HCT116 (cell line): ENCODE data around the gene ADD3. TPM values are rescaled to one million over a fixed set of nuclear protein-coding genes. Genes with fewer than 3 reads are reported as not detected.

Experiments
- ATAC-seq: fragments of 200-7000 bp; cut with Tn5 transposase; 2 replicates; pipeline ENCODE4 v1.9.1; 2020; ENCODE audit warnings: mild to moderate bottlenecking, moderate library complexity
- BruUV-seq: library from RNA; stranded (reverse); fragments of 400-500 nt; replicated peaks from 2 replicates; lab custom pipeline; 2021; lab: Mats Ljungman, UMichigan
- CTCF ChIA-PET: fragments of 300-600 bp; sonication (Branson Sonifier 250); formaldehyde crosslinking; loops from one replicate; lab custom pipeline; 2021; ENCODE audit warnings: antibody characterized with exemption; lab: Charles Lee
- POLR2A ChIA-PET: fragments of 300-600, 350-600 bp; sonication (Branson Sonifier 250); formaldehyde crosslinking; loops from one replicate; lab custom pipeline; 2021; ENCODE audit warnings: antibody characterized with exemption; lab: Charles Lee
- RAD21 ChIA-PET, 2 experiments: fragments of 300-600 bp; sonication (Branson Sonifier 250); formaldehyde crosslinking; loops; one replicate each; lab custom pipeline; 2023; ENCODE audit warnings: low total read pairs in 2 of 2; ENCODE audit not compliant: uncharacterized antibody in 2 of 2, unreplicated experiment in 2 of 2, low non-redundant PET in 1 of 2; lab: Charles Lee
- DNase-seq: peaks from one replicate; pipeline ENCODE4 v3.0.0-alpha.2; 2010; ENCODE audit warnings: low read depth, low spot score
- H2AFZ ChIP-seq: fragments of 200-600 bp; shearing (Covaris generic), sonication (generic); 2 replicates; pipeline ENCODE4 v1.6.1; 2017; ENCODE audit warnings: low read depth, mixed run types, mixed read lengths, antibody characterized with exemption, low read length; ENCODE audit not compliant: poor library complexity, severe bottlenecking
- H3K27ac ChIP-seq: 2 replicates; pipeline ENCODE4 v1.5.1; 2012; ENCODE audit warnings: low read depth, low read length
- H3K27me3 ChIP-seq: fragments of 200-600 bp; sonication (generic); 2 replicates; pipeline ENCODE4 v1.6.1; 2016; ENCODE audit warnings: mixed run types, low read length, mixed read lengths; ENCODE audit not compliant: insufficient read depth
- H3K36me3 ChIP-seq, 2 experiments: fragments of 200-500 bp in 1 of 2; fragments of 200-600 bp in 1 of 2; sonication (Bioruptor generic) in 1 of 2; sonication (generic) in 1 of 2; 2 replicates each; pipeline versions ENCODE4 v1.5.1 to v1.6.1; 2014 to 2016; ENCODE audit warnings: low read length in 2 of 2, inconsistent platforms in 1 of 2, mixed read lengths in 1 of 2, mixed run types in 1 of 2; ENCODE audit not compliant: insufficient read depth in 2 of 2, control insufficient read depth in 1 of 2
- H3K4me1 ChIP-seq, 2 experiments: fragments of 200-600 bp in 1 of 2; sonication (generic) in 1 of 2; 2 replicates each; pipeline versions ENCODE4 v1.5.1 to v1.6.1; 2012 to 2017; ENCODE audit warnings: low read length in 2 of 2, inconsistent platforms in 1 of 2, mild to moderate bottlenecking in 1 of 2, mixed read lengths in 1 of 2, mixed run types in 1 of 2, moderate library complexity in 1 of 2; ENCODE audit not compliant: insufficient read depth in 2 of 2, control insufficient read depth in 1 of 2
- H3K4me2 ChIP-seq: fragments of 200-600 bp; sonication (generic); 2 replicates; pipeline ENCODE4 v1.6.1; 2017; ENCODE audit warnings: mixed run types, low read length, mixed read lengths
- H3K4me3 ChIP-seq, 2 experiments: fragments of 200-600 bp in 1 of 2; sonication (generic) in 1 of 2; replicated peaks in 1 of 2; 2 replicates each; pipeline ENCODE4 v1.5.1; 2011 to 2016; ENCODE audit warnings: low read length in 2 of 2, control low read depth in 1 of 2, low read depth in 1 of 2, mild to moderate bottlenecking in 1 of 2, mixed read lengths in 1 of 2, mixed run types in 1 of 2
- H3K79me2 ChIP-seq: fragments of 200-600 bp; sonication (generic); 2 replicates; pipeline ENCODE4 v1.6.1; 2017; ENCODE audit warnings: mild to moderate bottlenecking, mixed run types, low read length, moderate library complexity, mixed read lengths; ENCODE audit not compliant: insufficient read depth
- H3K9ac ChIP-seq: fragments of 200-600 bp; sonication (generic); 2 replicates; pipeline ENCODE4 v1.6.1; 2016; ENCODE audit warnings: low read length, mixed read lengths
- H3K9me2 ChIP-seq: fragments of 200-600 bp; sonication (generic), shearing (Covaris generic); 2 replicates; pipeline ENCODE4 v1.6.1; 2017; ENCODE audit warnings: mixed run types, mild to moderate bottlenecking, moderate library complexity; ENCODE audit not compliant: insufficient read depth
- H3K9me3 ChIP-seq, 2 experiments: fragments of 200-500 bp in 1 of 2; fragments of 200-600 bp in 1 of 2; sonication (Bioruptor generic) in 1 of 2; sonication (generic) in 1 of 2; 2 replicates each; pipeline ENCODE4 v1.6.1; 2014 to 2017; ENCODE audit warnings: low read length in 2 of 2, mixed read lengths in 2 of 2, inconsistent platforms in 1 of 2, low read depth in 1 of 2, mild to moderate bottlenecking in 1 of 2, mixed run types in 1 of 2, moderate library complexity in 1 of 2; ENCODE audit not compliant: control insufficient read depth in 1 of 2, insufficient read depth in 1 of 2
- H4K20me1 ChIP-seq: fragments of 200-600 bp; sonication (generic), shearing (Covaris generic); 2 replicates; pipeline ENCODE4 v1.6.1; 2017; ENCODE audit warnings: mixed run types, mild to moderate bottlenecking, moderate library complexity; ENCODE audit not compliant: insufficient read depth
- ATF3 ChIP-seq: IDR thresholded peaks from 2 replicates; pipeline ENCODE4 v1.6.1; 2012
- CBX3 ChIP-seq: IDR thresholded peaks from 2 replicates; pipeline ENCODE4 v1.6.1; 2012; ENCODE audit warnings: low read depth
- CEBPB ChIP-seq: IDR thresholded peaks from 2 replicates; pipeline ENCODE4 v1.6.1; 2012; ENCODE audit warnings: low read depth
- CTCF ChIP-seq, 3 experiments: fragments of 200-600 bp in 1 of 3; sonication (generic) in 1 of 3; IDR thresholded peaks in 2 of 3; conservative IDR thresholded peaks in 1 of 3; 2 replicates each; pipeline ENCODE4 v1.5.1; 2012 to 2017; ENCODE audit warnings: low read depth in 2 of 3, low read length in 2 of 3, antibody characterized with exemption in 1 of 3, borderline replicate concordance in 1 of 3, control low read depth in 1 of 3, mild to moderate bottlenecking in 1 of 3, mixed read lengths in 1 of 3, mixed run types in 1 of 3, moderate library complexity in 1 of 3; ENCODE audit not compliant: insufficient read depth in 1 of 3
- FOSL1 ChIP-seq: IDR thresholded peaks from 2 replicates; pipeline ENCODE4 v1.6.1; 2012; ENCODE audit warnings: low read depth
- JUND ChIP-seq: IDR thresholded peaks from 2 replicates; pipeline ENCODE4 v1.6.1; 2012
- RAD21 ChIP-seq: IDR thresholded peaks from 2 replicates; pipeline ENCODE4 v1.6.1; 2012; ENCODE audit warnings: low read depth, mild to moderate bottlenecking
- SIN3A ChIP-seq: IDR thresholded peaks from 2 replicates; pipeline ENCODE4 v1.6.1; 2012; ENCODE audit warnings: low read depth
- SRF ChIP-seq: IDR thresholded peaks from 2 replicates; pipeline ENCODE4 v1.6.1; 2012; ENCODE audit warnings: low read depth
- ZFX ChIP-seq: fragments of 450-650 bp; IDR thresholded peaks from 2 replicates; pipeline ENCODE4 v1.6.1; 2017
- ZNF274 ChIP-seq: fragments of 200-500 bp; sonication (Bioruptor generic); IDR thresholded peaks from 2 replicates; pipeline ENCODE4 v1.6.1; 2014; ENCODE audit warnings: mild to moderate bottlenecking, low read depth, low read length, inconsistent platforms
- intact Hi-C: fragments of 100-400 bp; cut with micrococcal nuclease; formaldehyde crosslinking; loops from 2 replicates; pipeline ENCODE4 v1.10.0; 2022
- total RNA-seq: library from RNA; stranded (reverse); gene quantifications from one replicate; pipeline ENCODE4 v1.2.1, GENCODE V29; 2021; ENCODE audit not compliant: unreplicated experiment

The ADD3 gene
- total RNA-seq, 1 experiment from 2014 or later = 41.1 TPM

- no peak for TF ChIP-seq ATF3
- no peak for TF ChIP-seq ZNF274
- TF ChIP-seq SRF = no peak
- TF ChIP-seq JUND = no peak
- TF ChIP-seq RAD21 = no peak
Observed at GRCh38 chr10:109976681-109977080, 31.1 kb upstream of the ADD3 start (continued).

- POLR2A ChIA-PET = no interaction called here
- H3K36me3 ChIP-seq = no peaks in the 10 kb centered on the region
- CTCF ChIA-PET = interaction anchor here (1.5 to 3.7 kb wide), 3 partner anchors 9 to 58 kb away, joined by 5 to 24 read pairs (median 8); no protein-coding TSS in a partner anchor
- 0 out of 2 replicates have a peak, but pooled peaks cover 5% of the 10 kb centered on the region for H3K27me3 ChIP-seq
- DNase-seq (no peak), ATAC-seq (no peak)
- intact Hi-C loops = no loop called here
- RAD21 ChIA-PET = no interaction called here
- no peaks in the 10 kb centered on the region for H3K9me3 ChIP-seq
- no peak overlapping the region for H3K9ac ChIP-seq
- no peaks in the 10 kb centered on the region for H3K4me1 ChIP-seq
- no peaks in the 10 kb centered on the region; the same call in 1 of the 2 replicates for H3K9me2 ChIP-seq
- H3K79me2 ChIP-seq = no peaks in the 10 kb centered on the region
- H4K20me1 ChIP-seq = no peaks in the 10 kb centered on the region
- no peak overlapping the region for H3K4me3 ChIP-seq
- no peak overlapping the region for H3K4me2 ChIP-seq
- H3K27ac ChIP-seq = no peak overlapping the region
- BruUV-seq = no TSS peak
- H2AFZ ChIP-seq = no peak overlapping the region
- no peak for TF ChIP-seq SIN3A
- 0 out of 2 replicates have a peak, but pooled peaks have one; percentile 9 for TF ChIP-seq ZFX
- TF ChIP-seq JUND = no peak
- TF ChIP-seq ATF3 = no peak
- TF ChIP-seq, all 23 proteins: peak for 1
Observed at GRCh38 chr10:109977382-109977806, 30.4 kb upstream of the ADD3 start.

- Histone ChIP-seq H4K20me1 (no peaks in the 10 kb centered on the region), H3K79me2 (no peaks in the 10 kb centered on the region), H3K27me3 (0 out of 2 replicates have a peak, but pooled peaks cover 5% of the 10 kb centered on the region), H3K4me3 (no peak overlapping the region), H3K4me1 (no peaks in the 10 kb centered on the region), H3K27ac (no peak overlapping the region), H3K9ac (no peak overlapping the region), H3K36me3 (no peaks in the 10 kb centered on the region), H3K9me2 (no peaks in the 10 kb centered on the region; the same call in 1 of the 2 replicates), H3K4me2 (no peak overlapping the region), H3K9me3 (no peaks in the 10 kb centered on the region), H2AFZ (peak overlapping the region; percentile 39)
- no TSS peak for BruUV-seq
- ChIA-PET RAD21 (no interaction called here), CTCF (interaction anchor here (0.8 to 3.7 kb wide), 13 partner anchors 10 to 160 kb away, joined by 3 to 24 read pairs (median 5); no protein-coding TSS in a partner anchor), POLR2A (no interaction called here)
- TF ChIP-seq RAD21 = peak; percentile 69
- peak; percentile 70 to 99 (median 93) for TF ChIP-seq CTCF (IDR thresholded peaks at IDR 0.05 in 2 of 3, conservative IDR thresholded peaks at IDR 0.05 in 1 of 3; ENCODE audit: borderline replicate concordance in 1 of 3, insufficient read depth in 1 of 3, low read depth in 2 of 3, low read length in 2 of 3)
- TF ChIP-seq ZNF274 = no peak
- 0 out of 2 replicates have a peak, but pooled peaks have one; percentile 16 for TF ChIP-seq CBX3
- no peak for TF ChIP-seq FOSL1
- TF ChIP-seq CEBPB = 0 out of 2 replicates have a peak, but pooled peaks have one; percentile 42
- DNase-seq = peak; percentile 37
- ATAC-seq = peak; percentile 87
- intact Hi-C loops = no loop called here
Observed at GRCh38 chr10:109978481-109978880, 29.3 kb upstream of the ADD3 start.
